Transverse colon (tissue), 4 donors: ENCODE measurements around the gene HADHB.

Source experiments
- CTCF ChIP-seq, 5 experiments: fragments of 200-600 bp in 3 of 5; fragments of 450-650 bp in 2 of 5; sonication (generic) in 3 of 5; IDR thresholded peaks; 1 replicate in 2 of 5; 2 replicates in 3 of 5; pipeline ENCODE4 v1.5.1; 2016 to 2017; ENCODE audit warnings: antibody characterized with exemption in 5 of 5, inconsistent platforms in 3 of 5, mild to moderate bottlenecking in 2 of 5, moderate library complexity in 1 of 5
- POLR2AphosphoS5 ChIP-seq, 3 donors: sonication (generic); formaldehyde crosslinking; IDR thresholded peaks; one replicate each; pipeline ENCODE4 v1.6.1; 2016; ENCODE audit warnings: antibody characterized with exemption in 3 of 3

GRCh38 chr2:26251893-26252292, 7.2 kb downstream of the HADHB start:
- TF ChIP-seq CTCF (IDR thresholded peaks at IDR 0.05) (no peak), POLR2AphosphoS5 (IDR thresholded peaks at IDR 0.05) (no peak)
